ENCODE measurements around the gene CD79A.

CD79A gene

GRCh38 chr19:41893899-41894298 is 16.8 kb downstream of the CD79A start:
- Histone ChIP-seq H3K27ac (peak overlapping the region in 3 of 11 experiments; percentile 17 to 29 (median 27); a peak in 2 of 22 replicates), H3K4me3 (no peak overlapping the region), H3K9me3 (replicated peaks in 1 of 11) (no peaks in the 10 kb centered on the region), H4K20me1 (peaks cover 21 to 87% (median 74%) of the 10 kb centered on the region in 11 experiments), H3K36me3 (peaks cover 76 to 84% (median 82%) of the 10 kb centered on the region in 11 experiments), H3K9ac (peak overlapping the region in 1 of 11 experiments; percentile 33; a peak in 1 of 22 replicates), H3K27me3 (no peaks in the 10 kb centered on the region), H3K4me2 (no peak overlapping the region), H3K4me1 (peaks cover 5 to 39% (median 32%) of the 10 kb centered on the region in 10 experiments; a peak in 17 of 20 replicates)
- no peak for TF ChIP-seq Cebpa-rat (IDR thresholded peaks at IDR 0.05)

DNA sequence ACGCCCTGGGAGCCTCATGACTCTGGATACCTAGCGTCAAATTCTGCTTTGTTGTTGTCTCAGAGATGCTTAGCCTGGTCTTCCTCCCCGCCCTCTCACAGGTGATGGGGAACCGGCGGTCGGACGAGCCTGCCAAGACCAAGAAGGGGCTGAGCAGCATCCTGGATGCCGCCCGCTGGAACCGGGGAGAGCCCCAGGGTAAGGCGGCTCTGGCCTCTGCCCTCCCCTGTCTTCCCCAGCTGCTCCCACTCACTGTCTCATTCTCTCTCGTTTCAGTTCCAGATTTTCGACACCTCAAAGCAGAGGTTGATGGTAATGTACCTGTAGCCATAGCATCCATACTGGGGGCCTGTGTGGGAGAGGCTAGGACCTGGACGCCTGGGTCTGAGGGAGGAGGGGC is 17.3 kb downstream of the CD79A start:
- Histone ChIP-seq H3K27me3 (no peaks in the 10 kb centered on the region), H3K9me3 (replicated peaks in 1 of 11) (no peaks in the 10 kb centered on the region), H3K4me1 (peaks cover 5 to 35% (median 28%) of the 10 kb centered on the region in 10 experiments; a peak in 17 of 20 replicates), H3K36me3 (peaks cover 76 to 84% (median 82%) of the 10 kb centered on the region in 11 experiments), H4K20me1 (peaks cover 18 to 87% (median 74%) of the 10 kb centered on the region in 11 experiments), H3K4me2 (no peak overlapping the region), H3K4me3 (no peak overlapping the region), H3K9ac (peak overlapping the region in 2 of 11 experiments; percentile 8 to 33; a peak in 1 of 22 replicates), H3K27ac (peak overlapping the region in 2 of 11 experiments; percentile 17 to 29; a peak in 2 of 22 replicates)
- no peak for TF ChIP-seq Cebpa-rat (IDR thresholded peaks at IDR 0.05)

- H3K4me2 ChIP-seq: no peak overlapping the region
- H3K9ac ChIP-seq: peak overlapping the region in 4 of 11 experiments; percentile 23 to 29 (median 26); a peak in 2 of 22 replicates
- H3K9me3 ChIP-seq (replicated peaks in 1 of 11): no peaks in the 10 kb centered on the region
- peak overlapping the region in 2 of 11 experiments; percentile 4 to 29; a peak in 1 of 22 replicates for H3K27ac ChIP-seq
- peaks cover 5 to 24% (median 21%) of the 10 kb centered on the region in 10 experiments; a peak in 17 of 20 replicates for H3K4me1 ChIP-seq
- H3K4me3 ChIP-seq: no peak overlapping the region
- H4K20me1 ChIP-seq: peaks cover 9 to 87% (median 65%) of the 10 kb centered on the region in 11 experiments
- no peak for TF ChIP-seq Cebpa-rat (IDR thresholded peaks at IDR 0.05)
- H3K27me3 ChIP-seq: no peaks in the 10 kb centered on the region
- peaks cover 76 to 85% (median 82%) of the 10 kb centered on the region in 11 experiments for H3K36me3 ChIP-seq
These were observed 18.9 kb downstream of the CD79A start for GRCh38 chr19:41895745-41896580.

- peaks cover 9 to 87% (median 63%) of the 10 kb centered on the region in 11 experiments for H4K20me1 ChIP-seq
- H3K4me2 ChIP-seq: no peak overlapping the region
- no peaks in the 10 kb centered on the region for H3K9me3 ChIP-seq (replicated peaks in 1 of 11)
- peak overlapping the region in 1 of 11 experiments; percentile 23; a peak in 1 of 22 replicates for H3K9ac ChIP-seq
- no peak overlapping the region for H3K4me3 ChIP-seq
- H3K4me1 ChIP-seq: peaks cover 3 to 18% (median 15%) of the 10 kb centered on the region in 10 experiments; a peak in 17 of 20 replicates
- H3K27ac ChIP-seq: 0 out of 22 replicates have a peak overlapping the region, but pooled peaks of 1 of the 11 experiments have one; percentile 29
- H3K36me3 ChIP-seq: peaks cover 78 to 85% (median 82%) of the 10 kb centered on the region in 11 experiments
- no peaks in the 10 kb centered on the region for H3K27me3 ChIP-seq
- no peak for TF ChIP-seq Cebpa-rat (IDR thresholded peaks at IDR 0.05)
These were observed 19.5 kb downstream of the CD79A start for GRCh38 chr19:41896581-41896942.

DNA sequence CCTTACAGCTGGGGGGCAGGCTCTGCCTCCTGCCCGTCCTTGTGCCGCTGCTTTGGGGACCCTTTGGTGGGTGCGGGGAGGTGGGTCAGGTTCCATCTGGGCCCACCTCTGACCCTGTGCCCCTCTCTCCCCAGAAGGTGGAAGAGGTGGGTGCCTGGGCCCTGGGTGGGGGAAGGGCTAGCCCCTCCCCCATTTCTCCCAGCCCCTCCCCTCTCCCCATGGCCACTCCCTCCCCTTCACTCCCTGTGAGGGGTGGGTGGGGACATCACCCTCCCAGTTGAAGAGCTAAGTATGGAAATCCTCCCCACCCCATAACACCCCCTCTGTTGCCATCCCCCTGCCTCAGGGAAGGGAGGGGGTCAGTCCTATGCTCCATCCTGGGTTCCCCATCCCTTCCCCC is 20.1 kb downstream of the CD79A start:
- Histone ChIP-seq H3K36me3 (peaks cover 78 to 85% (median 82%) of the 10 kb centered on the region in 11 experiments), H3K4me1 (peaks cover 0 to 12% (median 9%) of the 10 kb centered on the region in 10 experiments; a peak in 17 of 20 replicates), H3K9me3 (replicated peaks in 1 of 11) (no peaks in the 10 kb centered on the region), H3K4me3 (no peak overlapping the region), H4K20me1 (peaks cover 4 to 87% (median 63%) of the 10 kb centered on the region in 11 experiments; a peak in 21 of 22 replicates), H3K27me3 (no peaks in the 10 kb centered on the region), H3K4me2 (no peak overlapping the region), H3K9ac (no peak overlapping the region), H3K27ac (no peak overlapping the region)
- no peak for TF ChIP-seq Cebpa-rat (IDR thresholded peaks at IDR 0.05)

DNA sequence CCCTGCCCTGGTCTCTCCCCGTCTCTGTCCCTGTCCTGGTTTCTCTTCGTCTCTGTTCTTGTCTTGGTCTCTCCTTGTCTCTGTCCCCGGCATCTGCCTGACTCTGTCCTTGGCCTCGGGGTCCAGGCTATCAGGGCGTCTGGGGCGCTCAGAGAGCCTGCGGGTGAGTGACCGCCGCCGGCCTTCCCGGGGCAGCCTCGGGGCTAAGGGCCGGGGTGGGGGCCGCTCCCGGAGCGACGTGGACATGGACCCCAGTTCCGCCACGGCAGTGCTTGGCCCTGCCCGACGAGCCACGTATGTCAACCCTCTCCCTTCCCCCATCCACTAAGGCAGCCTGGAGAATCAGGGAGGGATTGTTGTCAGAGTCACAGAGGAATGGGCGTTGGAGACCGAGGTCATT is 20.7 kb downstream of the CD79A start:
- H4K20me1 ChIP-seq: peaks cover 4 to 87% (median 62%) of the 10 kb centered on the region in 11 experiments; a peak in 20 of 22 replicates
- no peak overlapping the region for H3K9ac ChIP-seq
- no peaks in the 10 kb centered on the region for H3K9me3 ChIP-seq (replicated peaks in 1 of 11)
- no peak overlapping the region for H3K4me3 ChIP-seq
- H3K4me2 ChIP-seq: no peak overlapping the region
- TF ChIP-seq Cebpa-rat (IDR thresholded peaks at IDR 0.05): no peak
- peaks cover 78 to 85% (median 82%) of the 10 kb centered on the region in 11 experiments for H3K36me3 ChIP-seq
- peaks cover 0 to 7% (median 3%) of the 10 kb centered on the region in 10 experiments; a peak in 15 of 20 replicates for H3K4me1 ChIP-seq
- no peak overlapping the region for H3K27ac ChIP-seq
- no peaks in the 10 kb centered on the region for H3K27me3 ChIP-seq

- Histone ChIP-seq H3K4me3 (no peak overlapping the region), H4K20me1 (peaks cover 4 to 88% (median 66%) of the 10 kb centered on the region in 11 experiments; a peak in 20 of 22 replicates), H3K36me3 (peaks cover 80 to 86% (median 84%) of the 10 kb centered on the region in 11 experiments), H3K9ac (no peak overlapping the region), H3K27me3 (no peaks in the 10 kb centered on the region), H3K9me3 (replicated peaks in 1 of 11) (no peaks in the 10 kb centered on the region), H3K4me2 (no peak overlapping the region), H3K27ac (no peak overlapping the region), H3K4me1 (peaks cover 0 to 4% (median 0%) of the 10 kb centered on the region in 10 experiments; a peak in 4 of 20 replicates)
- no peak for TF ChIP-seq Cebpa-rat (IDR thresholded peaks at IDR 0.05)
These were observed 21.2 kb downstream of the CD79A start for GRCh38 chr19:41898235-41898634.

GRCh38 chr19:41901707-41902360 is 24.8 kb downstream of the CD79A start:
- no peaks in the 10 kb centered on the region for H3K27me3 ChIP-seq
- no peak overlapping the region for H3K9ac ChIP-seq
- peaks cover 4 to 94% (median 78%) of the 10 kb centered on the region in 11 experiments; a peak in 21 of 22 replicates for H4K20me1 ChIP-seq
- H3K4me3 ChIP-seq: no peak overlapping the region
- H3K36me3 ChIP-seq: peaks cover 93 to 94% (median 93%) of the 10 kb centered on the region in 11 experiments
- no peaks in the 10 kb centered on the region for H3K9me3 ChIP-seq (replicated peaks in 1 of 11)
- no peak overlapping the region for H3K27ac ChIP-seq
- 0 out of 20 replicates have a peak, but pooled peaks cover 0 to 4% (median 0%) of the 10 kb centered on the region in 10 experiments for H3K4me1 ChIP-seq
- TF ChIP-seq Cebpa-rat (IDR thresholded peaks at IDR 0.05): no peak
- no peak overlapping the region for H3K4me2 ChIP-seq
